ENCODE measurements around the gene ERC2.

DNA sequence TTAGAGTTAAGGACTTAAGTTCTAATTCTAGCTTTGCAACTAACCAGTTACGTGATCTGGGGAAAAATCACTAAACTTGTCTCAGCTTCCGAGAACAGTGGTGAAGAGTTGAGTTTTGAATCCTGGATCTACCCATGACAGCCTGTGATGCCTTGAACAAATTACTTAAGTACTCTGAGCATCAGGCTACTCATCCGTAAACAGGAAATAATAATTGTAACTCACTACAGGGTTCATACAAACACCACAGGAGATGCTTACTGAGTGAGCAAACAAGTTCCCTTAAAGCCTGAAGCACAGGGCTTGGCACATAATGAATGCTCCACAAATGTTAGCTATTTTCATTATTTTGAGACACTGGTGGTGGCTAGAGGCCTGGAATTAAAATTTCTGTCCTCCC is 158.8 kb downstream of the ERC2 start:
- TF ChIP-seq, protein P1, sequence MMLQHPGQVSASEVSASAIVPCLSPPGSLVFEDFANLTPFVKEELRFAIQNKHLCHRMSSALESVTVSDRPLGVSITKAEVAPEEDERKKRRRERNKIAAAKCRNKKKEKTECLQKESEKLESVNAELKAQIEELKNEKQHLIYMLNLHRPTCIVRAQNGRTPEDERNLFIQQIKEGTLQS (IDR thresholded peaks at IDR 0.05; ENCODE audit: insufficient read depth, low read depth, low read length): no peak
- TF ChIP-seq, protein P2, sequence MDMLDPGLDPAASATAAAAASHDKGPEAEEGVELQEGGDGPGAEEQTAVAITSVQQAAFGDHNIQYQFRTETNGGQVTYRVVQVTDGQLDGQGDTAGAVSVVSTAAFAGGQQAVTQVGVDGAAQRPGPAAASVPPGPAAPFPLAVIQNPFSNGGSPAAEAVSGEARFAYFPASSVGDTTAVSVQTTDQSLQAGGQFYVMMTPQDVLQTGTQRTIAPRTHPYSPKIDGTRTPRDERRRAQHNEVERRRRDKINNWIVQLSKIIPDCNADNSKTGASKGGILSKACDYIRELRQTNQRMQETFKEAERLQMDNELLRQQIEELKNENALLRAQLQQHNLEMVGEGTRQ (IDR thresholded peaks at IDR 0.05; ENCODE audit: low read length): no peak
- TF ChIP-seq, protein P3, sequence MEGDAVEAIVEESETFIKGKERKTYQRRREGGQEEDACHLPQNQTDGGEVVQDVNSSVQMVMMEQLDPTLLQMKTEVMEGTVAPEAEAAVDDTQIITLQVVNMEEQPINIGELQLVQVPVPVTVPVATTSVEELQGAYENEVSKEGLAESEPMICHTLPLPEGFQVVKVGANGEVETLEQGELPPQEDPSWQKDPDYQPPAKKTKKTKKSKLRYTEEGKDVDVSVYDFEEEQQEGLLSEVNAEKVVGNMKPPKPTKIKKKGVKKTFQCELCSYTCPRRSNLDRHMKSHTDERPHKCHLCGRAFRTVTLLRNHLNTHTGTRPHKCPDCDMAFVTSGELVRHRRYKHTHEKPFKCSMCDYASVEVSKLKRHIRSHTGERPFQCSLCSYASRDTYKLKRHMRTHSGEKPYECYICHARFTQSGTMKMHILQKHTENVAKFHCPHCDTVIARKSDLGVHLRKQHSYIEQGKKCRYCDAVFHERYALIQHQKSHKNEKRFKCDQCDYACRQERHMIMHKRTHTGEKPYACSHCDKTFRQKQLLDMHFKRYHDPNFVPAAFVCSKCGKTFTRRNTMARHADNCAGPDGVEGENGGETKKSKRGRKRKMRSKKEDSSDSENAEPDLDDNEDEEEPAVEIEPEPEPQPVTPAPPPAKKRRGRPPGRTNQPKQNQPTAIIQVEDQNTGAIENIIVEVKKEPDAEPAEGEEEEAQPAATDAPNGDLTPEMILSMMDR (IDR thresholded peaks at IDR 0.05; ENCODE audit: control extremely low read depth in 1 of 3, insufficient read depth in 1 of 3, low read depth in 1 of 3, low read length in 3 of 3): no peak
- TF ChIP-seq POLR2A (IDR thresholded peaks at IDR 0.05; ENCODE audit: control extremely low read depth in 1 of 2, low read depth in 2 of 2, low read length in 2 of 2) (no peak), EGR1 (IDR thresholded peaks at IDR 0.05; ENCODE audit: borderline replicate concordance, low read depth, low read length) (no peak), CEBPB (IDR thresholded peaks at IDR 0.05; ENCODE audit: low read depth, low read length) (no peak), EP300 (IDR thresholded peaks at IDR 0.05; ENCODE audit: borderline replicate concordance in 1 of 2, low read depth in 2 of 2, low read length in 2 of 2) (no peak), SRF (IDR thresholded peaks at IDR 0.05; ENCODE audit: low read depth, low read length) (no peak), GABPA (IDR thresholded peaks at IDR 0.05; ENCODE audit: borderline replicate concordance, insufficient read depth, low read length) (no peak), JUND (IDR thresholded peaks at IDR 0.05; ENCODE audit: low read length) (no peak)

Measured in H1 (cell line).